SK-N-SH (cell line): ENCODE results near the gene MTPN.

Experiments
- GABPA ChIP-seq: IDR thresholded peaks from 2 replicates; pipeline ENCODE4 v1.4.0; 2012; ENCODE audit warnings: low read depth, mild to moderate bottlenecking
- GATA2 ChIP-seq: sonication (generic); formaldehyde crosslinking; IDR thresholded peaks from 2 replicates; pipeline ENCODE4 v1.5.0; 2020; ENCODE audit warnings: mild to moderate bottlenecking, missing genetic modification reagents
- NRF1 ChIP-seq: IDR thresholded peaks from 2 replicates; pipeline ENCODE4 v1.6.1; 2012; ENCODE audit warnings: low read depth, mild to moderate bottlenecking, low read length
- POLR2AphosphoS5 ChIP-seq: IDR thresholded peaks from 2 replicates; pipeline ENCODE4 v1.6.1; 2012; ENCODE audit warnings: low read depth, low read length
- TF ChIP-seq, protein P1 (sequence below): fragments of 200-600 bp; sonication (generic); IDR thresholded peaks from 2 replicates; pipeline ENCODE4 v1.6.1; 2017; ENCODE audit warnings: antibody characterized with exemption, mild to moderate bottlenecking, moderate library complexity

DNA sequence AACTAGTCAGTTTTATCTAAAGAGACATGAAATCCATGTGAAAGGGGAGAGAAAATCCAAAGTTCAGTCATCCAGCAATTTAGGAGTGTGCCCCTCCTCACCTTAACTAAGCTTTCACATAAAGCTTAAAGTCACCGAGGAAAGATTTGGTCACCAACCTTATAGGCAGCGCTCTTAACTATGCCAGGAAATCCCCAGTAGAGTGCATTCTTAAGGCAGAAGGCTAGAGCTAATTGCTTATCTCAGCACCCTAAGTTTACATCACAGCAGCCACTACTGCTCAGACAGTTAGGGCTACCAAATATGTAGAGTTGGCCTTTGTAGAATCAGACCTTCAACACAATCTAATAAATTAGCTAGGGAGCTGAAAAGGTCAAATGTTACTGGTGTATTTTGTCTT, 47.9 kb downstream of the MTPN start:
- no peak for TF ChIP-seq NRF1
- TF ChIP-seq, protein P1, sequence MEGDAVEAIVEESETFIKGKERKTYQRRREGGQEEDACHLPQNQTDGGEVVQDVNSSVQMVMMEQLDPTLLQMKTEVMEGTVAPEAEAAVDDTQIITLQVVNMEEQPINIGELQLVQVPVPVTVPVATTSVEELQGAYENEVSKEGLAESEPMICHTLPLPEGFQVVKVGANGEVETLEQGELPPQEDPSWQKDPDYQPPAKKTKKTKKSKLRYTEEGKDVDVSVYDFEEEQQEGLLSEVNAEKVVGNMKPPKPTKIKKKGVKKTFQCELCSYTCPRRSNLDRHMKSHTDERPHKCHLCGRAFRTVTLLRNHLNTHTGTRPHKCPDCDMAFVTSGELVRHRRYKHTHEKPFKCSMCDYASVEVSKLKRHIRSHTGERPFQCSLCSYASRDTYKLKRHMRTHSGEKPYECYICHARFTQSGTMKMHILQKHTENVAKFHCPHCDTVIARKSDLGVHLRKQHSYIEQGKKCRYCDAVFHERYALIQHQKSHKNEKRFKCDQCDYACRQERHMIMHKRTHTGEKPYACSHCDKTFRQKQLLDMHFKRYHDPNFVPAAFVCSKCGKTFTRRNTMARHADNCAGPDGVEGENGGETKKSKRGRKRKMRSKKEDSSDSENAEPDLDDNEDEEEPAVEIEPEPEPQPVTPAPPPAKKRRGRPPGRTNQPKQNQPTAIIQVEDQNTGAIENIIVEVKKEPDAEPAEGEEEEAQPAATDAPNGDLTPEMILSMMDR: no peak
- no peak for TF ChIP-seq POLR2AphosphoS5
- TF ChIP-seq GABPA: no peak
- TF ChIP-seq GATA2: no peak
